VCaP (cell line): Measurements from ENCODE around the gene TENM4.

ENCODE experiments used
- H3K27ac ChIP-seq: fragments of 450-650 bp; 2 replicates; pipeline ENCODE4 v1.5.1; 2017
- TF ChIP-seq, protein P1 (sequence below): fragments of 450-650 bp; conservative IDR thresholded peaks from 2 replicates; pipeline ENCODE4 v1.5.1; 2017; ENCODE audit warnings: mild to moderate bottlenecking, moderate library complexity

Gene TENM4

DNA sequence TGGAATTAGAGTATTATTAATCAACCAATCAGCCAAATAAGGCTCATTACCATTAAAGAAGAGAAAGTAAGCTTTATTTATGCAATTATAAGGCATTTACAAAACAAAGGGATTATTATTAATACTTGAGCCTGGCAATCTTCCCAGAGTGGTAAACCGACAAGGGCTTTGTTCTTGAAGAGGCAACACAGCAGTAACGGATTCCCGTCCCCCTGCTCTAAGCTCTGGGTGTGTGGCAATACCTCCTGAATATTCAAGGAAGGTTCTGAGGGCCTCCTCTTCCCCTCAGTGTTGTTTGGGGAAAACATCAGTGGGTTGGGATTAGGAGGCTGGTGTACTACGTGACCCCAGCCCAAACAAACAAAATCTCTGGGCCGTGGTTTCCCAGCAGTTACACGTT lies 176.5 kb downstream of the TENM4 start:
- TF ChIP-seq, protein P1, sequence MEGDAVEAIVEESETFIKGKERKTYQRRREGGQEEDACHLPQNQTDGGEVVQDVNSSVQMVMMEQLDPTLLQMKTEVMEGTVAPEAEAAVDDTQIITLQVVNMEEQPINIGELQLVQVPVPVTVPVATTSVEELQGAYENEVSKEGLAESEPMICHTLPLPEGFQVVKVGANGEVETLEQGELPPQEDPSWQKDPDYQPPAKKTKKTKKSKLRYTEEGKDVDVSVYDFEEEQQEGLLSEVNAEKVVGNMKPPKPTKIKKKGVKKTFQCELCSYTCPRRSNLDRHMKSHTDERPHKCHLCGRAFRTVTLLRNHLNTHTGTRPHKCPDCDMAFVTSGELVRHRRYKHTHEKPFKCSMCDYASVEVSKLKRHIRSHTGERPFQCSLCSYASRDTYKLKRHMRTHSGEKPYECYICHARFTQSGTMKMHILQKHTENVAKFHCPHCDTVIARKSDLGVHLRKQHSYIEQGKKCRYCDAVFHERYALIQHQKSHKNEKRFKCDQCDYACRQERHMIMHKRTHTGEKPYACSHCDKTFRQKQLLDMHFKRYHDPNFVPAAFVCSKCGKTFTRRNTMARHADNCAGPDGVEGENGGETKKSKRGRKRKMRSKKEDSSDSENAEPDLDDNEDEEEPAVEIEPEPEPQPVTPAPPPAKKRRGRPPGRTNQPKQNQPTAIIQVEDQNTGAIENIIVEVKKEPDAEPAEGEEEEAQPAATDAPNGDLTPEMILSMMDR: no peak
- no peak overlapping the region for H3K27ac ChIP-seq

DNA sequence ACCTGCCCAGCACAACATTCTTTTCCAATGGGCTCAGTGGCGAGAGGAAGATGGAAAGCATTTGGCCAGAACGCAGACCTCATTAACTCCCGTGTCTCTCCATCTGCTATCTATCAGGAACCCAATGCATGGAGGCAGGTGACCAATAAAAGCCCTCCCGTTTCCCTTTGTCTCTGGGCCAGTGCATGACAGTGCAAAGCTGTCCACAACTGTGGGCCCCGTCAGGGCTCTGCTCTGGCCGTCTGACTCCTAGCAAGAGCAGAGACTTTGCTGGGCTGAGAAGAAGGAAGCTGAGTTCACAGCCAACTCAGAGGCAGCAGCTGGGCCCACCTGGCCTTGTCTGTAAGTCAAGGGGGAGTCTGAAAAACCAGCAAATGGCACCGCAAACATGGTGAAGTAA lies 177.8 kb downstream of the TENM4 start:
- TF ChIP-seq, protein P1: no peak
- H3K27ac ChIP-seq: no peak overlapping the region

DNA sequence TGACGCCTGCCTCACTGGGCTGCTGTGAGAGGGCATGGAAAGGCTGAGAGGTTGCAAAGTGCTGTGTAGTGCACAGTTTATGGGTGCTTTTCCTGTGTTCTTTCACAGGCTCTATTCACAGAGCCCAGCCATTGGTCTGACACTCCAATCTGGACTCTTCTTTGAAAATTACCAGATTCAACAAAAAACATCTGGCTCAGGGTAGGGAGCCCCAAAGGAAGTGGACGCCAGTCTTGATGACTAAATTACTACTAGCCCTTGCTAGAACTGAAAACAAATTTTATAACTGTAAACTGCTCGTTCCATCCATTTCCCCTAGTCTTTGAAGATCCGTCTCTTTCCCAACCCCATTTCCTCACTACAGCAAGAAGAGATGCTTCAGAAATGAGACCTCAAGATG lies 178.6 kb downstream of the TENM4 start:
- no peak overlapping the region for H3K27ac ChIP-seq
- TF ChIP-seq, protein P1: no peak

DNA sequence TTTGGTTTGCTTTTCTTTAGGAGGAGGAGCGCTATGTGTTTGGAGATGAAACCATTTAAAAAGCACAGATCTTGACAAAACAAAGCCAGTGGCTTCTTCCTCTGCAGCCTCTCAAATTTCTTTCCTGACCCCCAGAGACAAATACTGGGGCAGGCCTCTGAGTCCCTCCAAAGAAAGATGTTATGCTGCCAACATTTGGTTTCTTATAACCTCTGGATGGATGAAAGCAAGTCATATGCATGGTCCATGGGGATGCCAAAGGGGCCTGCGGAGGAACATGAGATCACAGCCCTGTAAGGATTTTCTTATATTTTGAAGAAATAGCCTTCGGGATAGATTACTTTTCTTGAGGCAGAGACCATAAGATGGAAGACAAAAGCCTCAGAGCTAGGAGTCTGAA lies 179.1 kb downstream of the TENM4 start:
- no peak overlapping the region for H3K27ac ChIP-seq
- TF ChIP-seq, protein P1: no peak

DNA sequence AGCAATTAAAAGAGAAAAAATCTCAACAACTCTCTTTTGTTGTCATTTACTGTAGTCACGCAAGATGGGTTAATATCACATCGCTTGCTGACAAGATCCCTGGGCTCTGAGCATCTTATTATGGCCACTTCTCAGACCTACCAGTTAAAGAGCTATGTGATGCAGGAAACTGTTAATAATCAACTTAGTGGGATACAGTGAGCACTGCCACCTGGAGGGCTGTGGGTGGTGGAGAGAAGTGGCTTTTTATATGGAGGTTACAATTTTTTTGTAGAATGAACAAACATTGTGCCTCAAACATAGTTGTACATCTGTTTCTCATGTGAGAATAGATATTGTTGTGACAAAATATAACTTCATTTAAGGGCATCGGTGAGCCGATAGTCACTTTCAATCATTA lies 181.0 kb downstream of the TENM4 start:
- TF ChIP-seq, protein P1: peak; percentile 71
- H3K27ac ChIP-seq: no peak overlapping the region

DNA sequence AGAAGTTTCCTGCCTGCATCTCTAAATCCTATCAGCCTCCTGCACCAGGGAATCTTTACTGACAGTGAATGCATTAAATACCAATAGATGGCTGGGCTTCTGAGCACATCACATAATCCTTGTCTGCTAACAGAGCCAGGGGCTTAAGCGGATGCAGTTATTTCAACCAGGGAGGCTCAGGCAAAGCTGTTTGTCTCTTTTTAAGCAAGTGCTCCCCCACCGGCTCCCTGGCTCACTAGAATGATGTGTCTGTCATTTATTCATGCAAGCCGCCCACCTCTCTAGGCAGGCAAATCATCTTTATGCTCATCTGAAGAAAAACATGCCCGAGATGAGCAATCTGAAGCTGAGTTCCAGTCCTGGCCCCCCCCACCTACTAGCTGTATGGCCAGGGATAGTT lies 182.3 kb downstream of the TENM4 start:
- TF ChIP-seq, protein P1: no peak
- no peak overlapping the region for H3K27ac ChIP-seq

DNA sequence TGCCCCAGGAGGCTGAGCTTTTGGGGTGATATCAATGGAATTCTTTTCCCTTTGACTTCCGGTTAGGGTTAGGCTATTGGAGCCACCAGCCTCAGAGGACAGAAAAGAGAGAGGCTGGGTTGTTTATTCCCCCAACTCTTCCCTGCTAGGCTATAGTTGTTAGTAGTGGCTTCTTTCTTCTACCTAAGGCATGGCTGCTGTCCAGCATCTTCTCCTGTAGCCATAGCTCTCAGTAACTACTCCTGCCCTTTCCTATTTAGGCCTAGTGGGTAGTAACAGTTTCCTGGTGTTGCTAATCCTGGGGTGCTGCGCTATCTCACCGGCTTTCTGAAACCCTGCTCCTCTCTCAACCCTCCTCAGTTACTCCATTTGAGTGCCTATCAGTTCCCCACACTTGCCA lies 184.9 kb downstream of the TENM4 start:
- TF ChIP-seq, protein P1: no peak
- H3K27ac ChIP-seq: no peak overlapping the region

DNA sequence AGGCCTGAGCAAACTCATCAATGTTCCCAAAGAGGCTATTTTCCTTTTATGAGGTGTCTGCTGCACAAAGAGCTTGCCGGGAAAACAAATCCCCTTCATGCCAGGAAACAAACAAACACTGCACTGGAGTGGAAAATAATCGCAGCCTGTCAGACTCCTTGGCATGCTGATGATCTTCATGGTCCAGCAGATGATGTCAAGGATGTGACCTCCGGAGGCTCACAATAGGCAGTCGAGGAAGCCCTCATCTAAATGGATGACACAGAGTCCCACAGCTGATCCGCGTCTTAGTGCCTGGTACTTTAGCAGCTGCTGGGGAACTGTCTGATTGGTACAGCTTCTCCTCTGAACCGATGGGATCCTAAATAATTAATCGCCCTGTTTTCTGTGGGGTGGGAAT lies 187.6 kb downstream of the TENM4 start:
- TF ChIP-seq, protein P1: no peak
- H3K27ac ChIP-seq: no peak overlapping the region
